OCI-LY3 (cell line): ENCODE measurements around the gene NCOA1.

Source experiments
- H2AFZ ChIP-seq: fragments of 200-600, 300-600 bp; shearing (Covaris generic); 2 replicates; pipeline ENCODE4 v1.6.0; 2014; ENCODE audit warnings: antibody characterized with exemption, low read depth, low read length
- H3K27ac ChIP-seq: fragments of 200-600, 300-600 bp; sonication (generic); 2 replicates; pipeline ENCODE4 v1.5.1; 2014; ENCODE audit warnings: mild to moderate bottlenecking, low read length, moderate library complexity, mixed read lengths
- H3K27me3 ChIP-seq: fragments of 200-600, 300-600 bp; sonication (generic); 2 replicates; pipeline ENCODE4 v1.6.1; 2014; ENCODE audit warnings: low read depth, low read length, mixed read lengths
- H3K36me3 ChIP-seq: fragments of 200-600, 300-600 bp; sonication (generic); replicated peaks from 2 replicates; pipeline ENCODE3; 2014; ENCODE audit warnings: low read depth, low read length, mixed read lengths
- H3K4me1 ChIP-seq: fragments of 300-600, 200-600 bp; sonication (generic); 2 replicates; pipeline ENCODE4 v1.6.1; 2014; ENCODE audit warnings: low read length, mixed read lengths
- H3K4me2 ChIP-seq: fragments of 200-600, 300-600 bp; sonication (generic); 2 replicates; pipeline ENCODE4 v1.6.1; 2014; ENCODE audit warnings: low read length, mixed read lengths
- H3K4me3 ChIP-seq: fragments of 300-600, 200-600 bp; sonication (generic); 2 replicates; pipeline ENCODE4 v1.5.1; 2014; ENCODE audit warnings: antibody characterized with exemption, mild to moderate bottlenecking, low read length, moderate library complexity
- H3K79me2 ChIP-seq: fragments of 300-600, 200-600 bp; shearing (Covaris generic); 2 replicates; pipeline ENCODE4 v1.6.1; 2014; ENCODE audit warnings: mild to moderate bottlenecking, low read length, mixed read lengths
- H3K9ac ChIP-seq: fragments of 300-600, 200-600 bp; shearing (Covaris generic); 2 replicates; pipeline ENCODE4 v1.6.0; 2014; ENCODE audit warnings: mild to moderate bottlenecking, low read length, moderate library complexity
- H3K9me3 ChIP-seq: fragments of 200-600, 300-600 bp; shearing (Covaris generic); 2 replicates; pipeline ENCODE4 v1.6.1; 2014; ENCODE audit warnings: low read length, mixed read lengths; ENCODE audit not compliant: insufficient read depth
- H4K20me1 ChIP-seq: fragments of 200-600, 300-600 bp; sonication (generic); 2 replicates; pipeline ENCODE4 v1.6.1; 2016; ENCODE audit warnings: low read length, mixed read lengths; ENCODE audit not compliant: insufficient read depth
- CTCF ChIP-seq: fragments of 200-600, 300-600 bp; sonication (generic); IDR thresholded peaks from 2 replicates; pipeline ENCODE4 v1.5.1; 2014; ENCODE audit warnings: antibody characterized with exemption, low read length, low read depth
- EZH2phosphoT487 ChIP-seq: fragments of 200-600 bp; shearing (Covaris generic); IDR thresholded peaks from 2 replicates; pipeline ENCODE4 v1.6.1; 2018; ENCODE audit warnings: antibody characterized with exemption, mixed run types, low read depth

NCOA1 gene

GRCh38 chr2:24570225-24570624 is 79.2 kb downstream of the NCOA1 start:
- Histone ChIP-seq H3K79me2 (no peaks in the 10 kb centered on the region; the same call in 1 of the 2 replicates), H2AFZ (no peak overlapping the region), H3K4me3 (peak overlapping the region; percentile 18), H3K27me3 (no peaks in the 10 kb centered on the region), H3K9ac (0 out of 2 replicates have a peak overlapping the region, but pooled peaks have one; percentile 7), H3K36me3 (peaks cover 19% of the 10 kb centered on the region), H4K20me1 (no peaks in the 10 kb centered on the region), H3K9me3 (peaks cover 11% of the 10 kb centered on the region; the same call in 1 of the 2 replicates), H3K4me2 (peak overlapping the region; percentile 60), H3K4me1 (peaks cover 49% of the 10 kb centered on the region), H3K27ac (peak overlapping the region; percentile 15)
- no peak for TF ChIP-seq EZH2phosphoT487
- no peak for TF ChIP-seq CTCF

- peaks cover 2% of the 10 kb centered on the region for H3K36me3 ChIP-seq
- 0 out of 2 replicates have a peak, but pooled peaks cover under 1% of the 10 kb centered on the region for H3K9me3 ChIP-seq
- peak overlapping the region; percentile 17; the same call in 1 of the 2 replicates for H3K27ac ChIP-seq
- H3K4me1 ChIP-seq: peaks cover 63% of the 10 kb centered on the region
- H2AFZ ChIP-seq: no peak overlapping the region
- no peaks in the 10 kb centered on the region for H4K20me1 ChIP-seq
- H3K79me2 ChIP-seq: peaks cover 9% of the 10 kb centered on the region
- H3K9ac ChIP-seq: no peak overlapping the region
- TF ChIP-seq EZH2phosphoT487 (no peak), CTCF (no peak)
- 0 out of 2 replicates have a peak overlapping the region, but pooled peaks have one; percentile 10 for H3K4me3 ChIP-seq
- H3K4me2 ChIP-seq: peak overlapping the region; percentile 43
- no peaks in the 10 kb centered on the region for H3K27me3 ChIP-seq
These were observed 80.9 kb downstream of the NCOA1 start for GRCh38 chr2:24571828-24572442.

- Histone ChIP-seq H4K20me1 (no peaks in the 10 kb centered on the region), H3K27ac (peak overlapping the region; percentile 91), H2AFZ (no peak overlapping the region), H3K9me3 (no peaks in the 10 kb centered on the region), H3K9ac (peak overlapping the region; percentile 58; the same call in 1 of the 2 replicates), H3K27me3 (no peaks in the 10 kb centered on the region), H3K36me3 (no peaks in the 10 kb centered on the region), H3K79me2 (peaks cover 31% of the 10 kb centered on the region), H3K4me2 (peak overlapping the region; percentile 71), H3K4me3 (peak overlapping the region; percentile 10; the same call in 1 of the 2 replicates), H3K4me1 (peaks cover 92% of the 10 kb centered on the region)
- TF ChIP-seq CTCF: no peak
- TF ChIP-seq EZH2phosphoT487: no peak
These were observed 85.1 kb downstream of the NCOA1 start for GRCh38 chr2:24576146-24576545.

GRCh38 chr2:24576617-24577016 is 85.6 kb downstream of the NCOA1 start:
- Histone ChIP-seq H3K36me3 (peaks cover under 1% of the 10 kb centered on the region), H3K27ac (peak overlapping the region; percentile 91), H2AFZ (no peak overlapping the region), H4K20me1 (no peaks in the 10 kb centered on the region), H3K9me3 (no peaks in the 10 kb centered on the region), H3K4me1 (peaks cover 92% of the 10 kb centered on the region), H3K79me2 (peaks cover 36% of the 10 kb centered on the region), H3K4me2 (peak overlapping the region; percentile 71), H3K4me3 (peak overlapping the region; percentile 56), H3K9ac (peak overlapping the region; percentile 58), H3K27me3 (no peaks in the 10 kb centered on the region)
- TF ChIP-seq EZH2phosphoT487 (no peak), CTCF (no peak)
